Right ventricle myocardium superior (tissue), 1 donor: ENCODE results near the gene FZR1. TPM values are rescaled to one million over a fixed set of nuclear protein-coding genes. Genes with fewer than 3 reads are reported as not detected.

Source experiments
- ATAC-seq: fragments of 200-7000 bp; cut with Tn5 transposase; one replicate; pipeline ENCODE4 v1.9.1; 2020; ENCODE audit warnings: mild to moderate bottlenecking; ENCODE audit not compliant: poor library complexity
- DNase-seq: peaks from one replicate; pipeline ENCODE4 v3.0.0-alpha.2; 2020
- intact Hi-C: fragments of 100-400 bp; cut with DNase I; formaldehyde crosslinking; loops from one replicate; pipeline ENCODE4 v1.11.2; 2022
- total RNA-seq: library from RNA; stranded (reverse); fragmentation: NEBNext Ultra II Directional; extraction: Animal tissue kit (Norgen Biotek cat#: 25700); gene quantifications from one replicate; pipeline ENCODE4 v1.2.1, GENCODE V29; 2021
- donor health status: DM: no; HTN: yes; CAD: no; lungs with severe emphysema.

Gene FZR1
- total RNA-seq, 1 donor from 2014 or later: 19.0 TPM

GRCh38 chr19:3470500-3471128, 35.5 kb upstream of the FZR1 start:
- intact Hi-C loops: loop anchor here (5.0 kb wide), 2 partner anchors 143 to 168 kb away; no protein-coding TSS in a partner anchor
- ATAC-seq: no peak

GRCh38 chr19:3471954-3472655, 34.0 kb upstream of the FZR1 start:
- DNase-seq (no peak), ATAC-seq (peak; percentile 69)
- intact Hi-C loops: loop anchor here (5.0 kb wide), 2 partner anchors 145 to 170 kb away; no protein-coding TSS in a partner anchor

More at GRCh38 chr19:3470500-3471128, 35.5 kb upstream of the FZR1 start:
- no peak for DNase-seq

DNA sequence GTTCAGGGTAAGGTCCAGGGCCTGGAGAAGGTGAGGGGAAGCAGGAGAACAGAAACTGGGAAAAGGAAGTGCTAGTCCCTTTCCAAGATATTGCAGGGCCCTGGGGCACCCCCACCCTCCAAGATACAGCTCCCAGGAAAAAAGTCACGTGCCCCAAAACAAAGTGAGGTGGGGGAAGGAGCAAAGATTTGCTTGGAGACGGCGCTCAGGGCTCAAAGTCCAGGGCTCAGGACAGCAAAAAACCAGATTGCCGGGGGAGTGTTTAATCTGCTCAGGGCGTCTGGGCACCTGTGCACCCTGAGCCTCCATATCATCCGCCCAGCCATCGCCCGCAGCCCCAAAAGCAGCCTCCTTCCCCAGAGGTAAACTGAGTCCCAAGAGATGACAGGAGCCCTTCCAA, 32.1 kb upstream of the FZR1 start:
- DNase-seq (no peak), ATAC-seq (no peak)
- intact Hi-C loops: loop anchor here (5.0 kb wide), 2 partner anchors 147 to 172 kb away; no protein-coding TSS in a partner anchor

- ATAC-seq: no peak
- intact Hi-C loops: loop anchor here (5.0 kb wide), 2 partner anchors 147 to 172 kb away; no protein-coding TSS in a partner anchor
Observed at GRCh38 chr19:3474614-3475013, 31.5 kb upstream of the FZR1 start.

DNA sequence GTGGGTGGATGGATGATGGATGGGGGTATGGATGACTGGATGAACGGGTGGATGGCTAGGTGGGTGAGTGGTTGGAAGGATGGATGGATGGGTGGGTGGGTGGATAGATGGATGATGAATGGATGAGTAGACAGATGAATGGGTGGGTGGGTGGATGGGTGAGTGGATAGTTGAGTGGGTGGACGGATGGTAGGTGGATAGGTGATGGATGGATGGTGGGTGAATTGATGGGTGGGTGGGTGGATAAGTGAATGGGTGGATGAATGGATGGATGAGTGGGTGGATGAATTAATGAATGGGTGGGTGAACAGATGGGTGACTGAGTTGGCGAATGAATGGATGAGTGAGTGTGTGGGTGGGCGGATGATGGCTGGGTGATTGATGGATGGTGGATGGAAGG, 30.7 kb upstream of the FZR1 start:
- no peak for DNase-seq
- intact Hi-C loops: no loop called here
- no peak for ATAC-seq

More at GRCh38 chr19:3474614-3475013, 31.5 kb upstream of the FZR1 start:
- no peak for DNase-seq

DNA sequence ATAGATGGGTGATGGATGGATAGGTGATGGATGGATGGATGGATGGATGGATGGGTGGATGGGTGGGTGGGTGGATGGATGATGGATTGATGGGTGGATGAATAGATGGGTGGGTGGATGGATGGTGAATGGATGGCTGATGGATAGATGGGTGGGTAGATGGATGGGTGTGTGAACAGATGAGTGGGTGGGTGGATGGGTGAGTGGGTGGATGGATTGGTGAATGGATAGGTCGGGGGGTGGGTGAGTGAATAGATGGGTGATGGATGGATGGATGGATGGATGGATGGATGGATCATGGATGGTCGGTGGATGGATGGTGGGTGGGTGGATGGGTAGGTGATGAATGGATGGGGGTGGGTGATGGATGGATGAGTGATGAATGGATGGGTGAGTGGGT, 29.3 kb upstream of the FZR1 start:
- ATAC-seq: no peak
- DNase-seq: no peak
- intact Hi-C loops: no loop called here

GRCh38 chr19:3477506-3477905, 28.6 kb upstream of the FZR1 start:
- ATAC-seq: no peak
- intact Hi-C loops: no loop called here
- DNase-seq: no peak

DNA sequence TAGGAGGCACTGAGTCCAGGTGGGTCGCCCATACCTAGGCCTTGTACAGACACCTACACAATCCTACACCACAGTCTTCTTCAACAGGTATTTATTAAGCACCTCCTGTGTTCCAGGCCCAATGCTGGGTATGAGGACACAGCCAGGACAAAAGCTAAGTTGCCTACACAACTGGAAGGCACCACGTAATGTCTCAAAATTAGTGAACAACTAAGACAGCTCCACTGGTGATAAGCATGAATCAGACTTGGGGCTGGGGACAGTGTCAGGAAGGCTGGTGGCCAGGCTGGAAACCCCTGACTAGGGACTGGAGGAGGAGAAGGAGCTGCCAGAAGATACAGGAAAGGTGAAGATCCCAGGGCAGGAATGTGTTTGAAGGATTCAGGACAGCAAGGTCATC, 28.2 kb upstream of the FZR1 start:
- DNase-seq: no peak
- intact Hi-C loops: no loop called here
- no peak for ATAC-seq

GRCh38 chr19:3478409-3479176, 27.5 kb upstream of the FZR1 start:
- intact Hi-C loops: no loop called here
- ATAC-seq (no peak), DNase-seq (no peak)

DNA sequence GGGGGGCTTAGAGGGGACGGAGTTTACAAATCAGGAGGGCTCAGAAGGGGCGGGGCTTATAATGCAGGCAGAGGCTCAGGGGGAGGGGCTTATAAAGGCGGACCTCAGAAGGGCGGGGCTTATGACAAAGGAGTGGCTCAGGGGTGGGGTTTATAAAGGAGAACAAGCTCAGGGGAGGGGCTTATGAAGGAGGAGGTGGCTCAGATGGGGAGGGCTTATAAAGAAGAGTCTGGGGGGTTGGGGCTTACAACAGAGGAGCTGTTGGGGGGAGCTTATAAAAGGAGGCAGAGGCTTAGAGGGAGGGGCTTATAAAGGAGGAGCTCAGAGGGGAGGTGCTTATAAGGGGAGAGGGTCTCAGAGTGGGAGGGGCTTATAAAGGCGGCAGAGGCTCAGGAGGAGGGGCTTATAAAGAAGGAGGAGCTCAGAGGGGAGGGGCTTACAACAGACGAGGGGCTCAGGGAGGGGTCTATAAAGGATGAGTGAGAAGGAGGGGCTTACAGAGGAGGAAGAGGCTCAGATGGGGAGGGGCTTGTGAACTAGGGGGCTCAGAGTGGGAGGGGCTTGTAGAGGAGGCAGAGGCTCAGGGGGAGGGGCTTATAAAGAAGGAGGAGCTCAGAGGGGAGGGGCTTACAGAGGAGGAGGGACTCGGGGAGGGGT, 26.8 kb upstream of the FZR1 start:
- ATAC-seq (no peak), DNase-seq (no peak)
- intact Hi-C loops: no loop called here

GRCh38 chr19:3479834-3480215, 26.3 kb upstream of the FZR1 start:
- DNase-seq (no peak), ATAC-seq (no peak)
- intact Hi-C loops: no loop called here

GRCh38 chr19:3480383-3481091, 25.6 kb upstream of the FZR1 start, which contains the start of gene SMIM24:
Gene SMIM24 (minus strand): TSS chr19:3480525. CDS start chr19:3480463, 62 bp downstream.
- DNase-seq (no peak), ATAC-seq (no peak)
- intact Hi-C loops: no loop called here

DNA sequence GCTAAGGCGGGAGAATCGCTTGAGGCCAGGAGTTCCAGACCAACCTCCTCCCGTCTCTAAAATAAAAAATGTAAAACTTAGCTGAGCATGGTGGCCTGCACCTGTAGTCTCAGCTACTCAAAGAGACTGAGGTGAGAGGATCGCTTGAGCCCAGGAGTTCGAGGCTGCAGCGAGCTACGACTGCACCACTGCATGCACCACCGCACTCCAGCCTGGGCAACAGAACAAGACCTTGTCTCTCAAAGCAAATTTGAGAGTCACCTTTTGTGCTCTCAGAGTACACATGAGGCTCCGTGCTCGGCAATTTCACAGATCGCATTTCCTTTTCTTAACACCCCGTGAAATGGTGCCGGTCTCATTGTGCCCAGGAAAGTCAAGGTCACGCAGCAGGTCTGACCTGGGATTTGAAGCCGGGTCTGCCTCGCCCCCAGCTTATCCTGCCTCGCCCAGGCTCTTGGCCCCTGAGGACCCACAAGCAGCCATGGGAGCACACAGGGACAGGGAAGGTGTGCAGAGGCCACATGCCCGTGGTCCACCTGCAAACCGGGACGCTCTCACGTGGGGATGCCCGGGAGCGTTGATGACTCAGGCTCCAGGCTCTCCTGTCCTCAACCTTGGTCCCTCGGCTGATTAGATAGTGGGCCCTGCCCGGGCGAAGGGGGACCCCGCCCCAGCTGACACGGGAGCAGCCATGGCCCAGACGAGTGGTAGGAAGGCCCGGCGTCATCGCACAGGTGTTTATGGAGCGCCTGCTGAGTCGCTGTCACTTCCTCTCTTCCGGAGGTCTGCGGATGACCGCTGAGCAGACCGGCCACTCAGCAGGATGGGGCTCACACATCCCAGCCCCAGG, 24.6 kb upstream of the FZR1 start:
- intact Hi-C loops: no loop called here
- DNase-seq (no peak), ATAC-seq (no peak)

DNA sequence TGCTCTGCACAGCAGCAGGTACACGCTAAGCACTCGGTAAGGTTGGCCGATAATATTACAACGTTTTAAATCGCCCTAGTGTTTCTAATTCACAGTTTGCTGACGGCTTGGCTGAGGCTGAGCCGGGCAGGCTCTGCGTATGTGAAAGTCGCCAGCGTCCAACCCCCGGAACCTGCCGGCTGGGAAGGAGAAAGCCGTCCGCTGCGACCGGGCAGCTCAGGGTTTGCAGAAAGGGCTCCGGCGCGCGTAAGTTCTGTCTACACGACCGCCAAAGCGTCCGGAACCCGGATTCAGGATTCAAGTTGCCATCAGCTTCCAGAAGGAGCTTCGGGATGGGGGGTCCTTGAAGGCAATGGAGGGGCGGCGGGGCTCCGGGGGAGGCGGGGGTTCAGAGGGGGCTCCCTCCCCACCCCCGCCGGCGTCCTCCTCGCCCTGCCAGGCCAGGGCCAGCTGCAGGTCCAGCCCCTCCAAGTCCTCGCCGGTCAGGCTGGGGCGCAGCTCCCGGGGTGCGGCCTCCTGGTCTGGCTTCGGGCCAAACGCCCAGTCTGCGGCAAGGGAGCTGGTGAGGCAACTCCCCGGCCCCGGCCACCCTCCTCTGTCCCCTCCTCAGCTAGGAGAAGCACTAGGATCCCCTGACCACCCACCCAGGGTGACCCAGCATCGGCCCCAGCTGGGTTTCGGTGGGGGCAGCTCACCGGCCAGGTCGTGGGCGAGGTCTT, 23.4 kb upstream of the FZR1 start:
- DNase-seq (peak; percentile 40), ATAC-seq (no peak)
- intact Hi-C loops: no loop called here

DNA sequence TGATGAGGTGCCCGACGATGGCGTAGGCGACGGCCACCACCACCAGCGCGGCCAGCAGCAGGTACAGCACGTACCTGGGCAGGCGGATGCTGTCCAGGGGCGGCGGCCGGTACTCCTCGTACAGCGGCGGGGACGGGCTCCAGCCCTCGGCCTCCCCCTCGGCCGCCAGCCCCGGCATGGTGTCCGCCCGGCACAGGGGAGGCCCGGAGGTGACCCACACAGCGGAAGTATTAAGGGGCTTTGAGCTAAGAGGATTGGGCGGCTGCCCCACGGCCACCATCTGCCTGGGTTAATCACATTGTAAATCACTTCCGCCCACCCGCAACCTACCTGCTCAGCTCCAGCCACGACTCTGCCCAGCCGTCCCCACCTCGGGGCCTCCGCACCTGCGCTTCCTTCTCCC, 22.9 kb upstream of the FZR1 start, which contains the start of gene SMIM44:
Gene SMIM44, minus strand, starts transcription at position 216 of the 403 bp plus-strand sequence. Its CDS starts 38 bp downstream, at position 178.
- no peak for DNase-seq
- no peak for ATAC-seq
- intact Hi-C loops: no loop called here

- intact Hi-C loops: no loop called here
- ATAC-seq (no peak), DNase-seq (no peak)
Observed at GRCh38 chr19:3491396-3492119, 14.6 kb upstream of the FZR1 start.
